Activated CD8-positive, alpha-beta T cell treated with anti-CD3 and anti-CD28 coated beads for 36 hours (primary cell): ENCODE results near the gene GGACT. TPM values are rescaled to one million over a fixed set of nuclear protein-coding genes. Genes with fewer than 3 reads are reported as not detected.

Experiments
- ATAC-seq: fragments of 200-7000 bp; cut with Tn5 transposase; one replicate; pipeline ENCODE4 v1.10.0; 2021; ENCODE audit warnings: mild to moderate bottlenecking, moderate library complexity
- CTCF ChIA-PET: fragments of 350-600 bp; sonication (Branson Sonifier 250); formaldehyde crosslinking; loops from one replicate; lab custom pipeline; 2021; ENCODE audit warnings: antibody characterized with exemption; lab: Charles Lee
- POLR2A ChIA-PET: fragments of 350-600 bp; sonication (Branson Sonifier 250); formaldehyde crosslinking; loops from one replicate; lab custom pipeline; 2021; ENCODE audit warnings: antibody characterized with exemption; lab: Charles Lee
- DNase-seq: peaks from one replicate; pipeline ENCODE4 v3.0.0-alpha.2; 2020
- H3K27ac Mint-ChIP-seq: one replicate; pipeline ENCODE4 v1.8.0; 2021; ENCODE audit warnings: mild to moderate bottlenecking, mixed read lengths
- H3K27me3 Mint-ChIP-seq: one replicate; pipeline ENCODE4 v1.8.0; 2021; ENCODE audit warnings: mixed read lengths
- H3K36me3 Mint-ChIP-seq: one replicate; pipeline ENCODE4 v1.8.0; 2021; ENCODE audit warnings: low read depth, mixed read lengths
- H3K4me1 Mint-ChIP-seq: one replicate; pipeline ENCODE4 v1.8.0; 2021; ENCODE audit warnings: low read depth, mixed read lengths
- H3K4me3 Mint-ChIP-seq: one replicate; pipeline ENCODE4 v1.8.0; 2021; ENCODE audit warnings: mild to moderate bottlenecking, moderate library complexity, mixed read lengths
- H3K9me3 Mint-ChIP-seq: one replicate; pipeline ENCODE4 v1.8.0; 2021; ENCODE audit warnings: mixed read lengths
- intact Hi-C: fragments of 100-400 bp; cut with micrococcal nuclease; formaldehyde crosslinking; loops from one replicate; pipeline ENCODE4 v1.10.0; 2022
- total RNA-seq, 2 experiments: library from RNA; stranded (reverse); gene quantifications; one replicate each; pipeline ENCODE4 v1.2.3, GENCODE V29; 2021
- TF ChIP-seq, protein P1 (sequence below): fragments of 200-600 bp; IDR thresholded peaks from one replicate; pipeline ENCODE4 v1.8.0; 2022; ENCODE audit warnings: antibody characterized with exemption, mild to moderate bottlenecking

Gene GGACT
- total RNA-seq, 2 experiments from 2014 or later, result 4.0 to 5.3 TPM

DNA sequence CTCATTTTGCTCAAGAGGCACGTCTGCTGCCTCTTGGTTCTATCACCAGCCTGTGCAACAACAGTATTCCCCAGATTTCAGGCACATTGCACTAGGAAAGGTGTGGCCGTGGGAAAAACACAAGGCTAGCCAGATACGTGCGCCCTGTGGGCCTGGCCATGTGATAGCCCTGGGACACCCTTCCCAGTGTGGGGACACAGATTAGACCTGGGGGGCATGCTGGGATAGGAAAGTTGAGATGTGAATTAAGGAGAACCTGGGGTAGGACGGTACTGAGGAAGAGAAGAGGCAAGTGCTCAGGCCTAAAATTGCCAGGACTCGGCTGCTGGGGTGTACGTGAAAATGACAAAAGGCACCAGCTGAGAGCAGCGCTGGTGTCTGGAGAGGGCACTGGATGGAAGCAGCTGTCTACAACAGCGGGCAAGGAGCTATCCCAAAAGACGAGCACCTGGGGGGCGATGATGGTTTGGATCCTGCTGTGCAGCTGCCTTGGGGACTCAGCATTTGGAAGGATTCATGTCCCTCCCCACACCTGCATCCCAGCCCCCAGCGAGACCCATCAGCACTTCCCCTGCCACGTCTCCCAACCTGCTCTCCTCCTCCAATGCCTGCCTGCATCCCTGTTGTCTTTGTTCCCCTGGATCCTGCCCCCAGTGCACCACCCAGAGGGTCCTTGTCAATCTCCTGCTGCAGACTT, 54.3 kb downstream of the GGACT start:
- ChIA-PET POLR2A (no interaction called here), CTCF (interaction anchor here (1.2 kb wide), 1 partner anchor 9 kb away, joined by 3 read pairs; no protein-coding TSS in a partner anchor)
- Mint-ChIP-seq H3K27ac (no peak overlapping the region), H3K27me3 (no peaks in the 10 kb centered on the region), H3K4me3 (no peak overlapping the region), H3K9me3 (no peaks in the 10 kb centered on the region), H3K4me1 (peaks cover 25% of the 10 kb centered on the region), H3K36me3 (peaks cover 2% of the 10 kb centered on the region)
- ATAC-seq (no peak), DNase-seq (no peak)
- intact Hi-C loops, result no loop called here
- TF ChIP-seq, protein P1, sequence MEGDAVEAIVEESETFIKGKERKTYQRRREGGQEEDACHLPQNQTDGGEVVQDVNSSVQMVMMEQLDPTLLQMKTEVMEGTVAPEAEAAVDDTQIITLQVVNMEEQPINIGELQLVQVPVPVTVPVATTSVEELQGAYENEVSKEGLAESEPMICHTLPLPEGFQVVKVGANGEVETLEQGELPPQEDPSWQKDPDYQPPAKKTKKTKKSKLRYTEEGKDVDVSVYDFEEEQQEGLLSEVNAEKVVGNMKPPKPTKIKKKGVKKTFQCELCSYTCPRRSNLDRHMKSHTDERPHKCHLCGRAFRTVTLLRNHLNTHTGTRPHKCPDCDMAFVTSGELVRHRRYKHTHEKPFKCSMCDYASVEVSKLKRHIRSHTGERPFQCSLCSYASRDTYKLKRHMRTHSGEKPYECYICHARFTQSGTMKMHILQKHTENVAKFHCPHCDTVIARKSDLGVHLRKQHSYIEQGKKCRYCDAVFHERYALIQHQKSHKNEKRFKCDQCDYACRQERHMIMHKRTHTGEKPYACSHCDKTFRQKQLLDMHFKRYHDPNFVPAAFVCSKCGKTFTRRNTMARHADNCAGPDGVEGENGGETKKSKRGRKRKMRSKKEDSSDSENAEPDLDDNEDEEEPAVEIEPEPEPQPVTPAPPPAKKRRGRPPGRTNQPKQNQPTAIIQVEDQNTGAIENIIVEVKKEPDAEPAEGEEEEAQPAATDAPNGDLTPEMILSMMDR, result no peak

DNA sequence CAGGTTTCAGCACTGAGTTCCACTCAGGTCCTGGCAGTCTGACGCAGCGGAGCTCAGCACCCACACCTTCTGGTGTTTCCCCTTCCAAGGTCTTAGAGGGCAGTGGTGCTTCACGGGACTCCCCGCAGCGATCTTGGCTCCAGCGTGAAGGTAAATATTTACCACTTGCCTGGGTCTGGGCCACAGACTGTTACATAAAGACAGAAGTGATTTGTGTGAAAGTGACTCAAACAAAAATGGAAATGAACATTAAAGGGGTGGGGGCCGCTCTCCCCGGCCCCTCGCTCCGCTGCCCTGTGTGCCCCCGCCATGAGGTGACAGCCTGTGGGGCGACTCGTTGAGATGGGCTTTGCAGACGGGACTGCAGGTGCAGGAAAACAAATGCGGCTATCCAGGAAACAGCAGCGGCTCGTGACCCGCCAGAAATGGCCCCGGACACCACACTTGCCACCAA, 55.0 kb downstream of the GGACT start:
- CTCF ChIA-PET, result interaction anchor here (1.2 kb wide), 1 partner anchor 10 kb away, joined by 3 read pairs; no protein-coding TSS in a partner anchor
- H3K27me3 Mint-ChIP-seq, result no peaks in the 10 kb centered on the region
- ATAC-seq (no peak), DNase-seq (no peak)
- H3K4me1 Mint-ChIP-seq, result peaks cover 19% of the 10 kb centered on the region
- H3K36me3 Mint-ChIP-seq, result peaks cover 2% of the 10 kb centered on the region
- POLR2A ChIA-PET, result no interaction called here
- H3K9me3 Mint-ChIP-seq, result no peaks in the 10 kb centered on the region
- no peak overlapping the region for H3K27ac Mint-ChIP-seq
- H3K4me3 Mint-ChIP-seq, result no peak overlapping the region
- TF ChIP-seq, protein P1, result no peak
- intact Hi-C loops, result no loop called here

DNA sequence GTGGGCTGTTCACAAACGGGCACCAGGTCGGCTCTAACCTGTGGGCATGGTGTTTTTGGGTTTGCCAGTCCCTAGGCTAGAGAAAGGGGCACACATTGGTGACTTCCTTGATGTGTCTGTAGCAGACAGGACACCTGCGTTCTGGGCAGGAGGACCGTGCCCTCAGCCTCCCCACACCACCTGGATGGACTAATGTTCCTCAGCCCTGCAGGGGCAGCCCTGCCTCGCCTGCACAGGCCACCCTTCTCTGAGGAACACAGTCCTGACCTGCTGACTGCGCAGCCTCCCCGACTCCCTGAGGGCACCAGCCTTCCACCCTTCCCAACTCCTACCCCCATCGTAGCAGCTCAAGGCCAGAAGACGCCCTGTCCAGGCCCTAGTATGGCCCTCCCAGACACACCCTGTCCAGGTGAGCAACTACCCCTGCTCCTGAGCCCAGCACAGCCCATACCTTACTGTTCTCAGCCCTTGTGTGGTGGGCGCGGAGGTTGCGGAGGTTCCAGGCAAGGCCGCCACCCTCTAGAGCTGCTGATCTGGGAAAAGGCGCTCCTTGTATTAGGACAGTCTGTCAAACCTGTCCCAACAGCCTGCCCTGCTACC, 55.7 kb downstream of the GGACT start:
- ChIA-PET POLR2A (no interaction called here), CTCF (interaction anchor here (1.1 kb wide), 1 partner anchor 18 kb away, joined by 3 read pairs; no protein-coding TSS in a partner anchor)
- ATAC-seq (no peak), DNase-seq (no peak)
- H3K4me3 Mint-ChIP-seq, result no peak overlapping the region
- no peaks in the 10 kb centered on the region for H3K9me3 Mint-ChIP-seq
- intact Hi-C loops, result no loop called here
- peaks cover 2% of the 10 kb centered on the region for H3K36me3 Mint-ChIP-seq
- no peak overlapping the region for H3K27ac Mint-ChIP-seq
- no peaks in the 10 kb centered on the region for H3K27me3 Mint-ChIP-seq
- peaks cover 12% of the 10 kb centered on the region for H3K4me1 Mint-ChIP-seq
- TF ChIP-seq, protein P1, result no peak

DNA sequence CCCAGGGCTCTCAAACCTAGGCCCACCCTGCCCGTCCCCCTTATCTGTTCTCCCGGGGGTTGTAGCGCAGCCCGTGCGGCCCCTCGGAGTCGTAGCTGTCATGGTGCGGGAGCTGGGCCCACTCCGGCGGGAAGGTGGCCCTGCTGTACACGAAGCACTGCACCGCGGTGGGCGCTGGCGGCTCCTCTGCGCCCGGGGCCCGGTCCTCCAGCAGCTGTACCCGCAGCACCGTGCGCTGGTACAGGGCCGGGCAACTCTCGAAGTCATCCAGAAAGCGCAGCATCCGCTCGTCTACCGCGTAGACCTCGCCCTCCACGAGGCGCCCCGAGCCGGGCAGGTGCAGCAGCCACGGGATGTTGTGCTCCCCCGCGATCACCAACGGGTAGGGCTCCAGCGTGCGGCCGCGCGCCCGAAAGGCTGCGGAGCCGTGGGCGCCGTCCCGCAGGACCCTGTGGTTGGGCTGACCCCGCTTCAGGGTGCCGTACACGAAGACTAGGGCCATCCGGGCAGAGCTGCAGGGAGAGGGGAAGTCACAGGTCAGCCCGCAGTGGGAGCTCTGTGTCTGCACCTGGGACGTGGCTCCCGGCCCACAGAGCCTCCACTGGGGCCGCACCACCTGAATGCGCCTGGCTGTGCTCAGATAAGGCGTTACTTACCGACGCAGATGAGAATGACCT, 56.4 kb downstream of the GGACT start:
- TF ChIP-seq, protein P1, result no peak
- Mint-ChIP-seq H3K36me3 (peaks cover under 1% of the 10 kb centered on the region), H3K27me3 (no peaks in the 10 kb centered on the region), H3K4me3 (no peak overlapping the region), H3K9me3 (no peaks in the 10 kb centered on the region), H3K4me1 (peaks cover 5% of the 10 kb centered on the region), H3K27ac (no peak overlapping the region)
- POLR2A ChIA-PET, result no interaction called here
- intact Hi-C loops, result no loop called here
- CTCF ChIA-PET, result interaction anchor here (1.1 kb wide), 1 partner anchor 17 kb away, joined by 3 read pairs; no protein-coding TSS in a partner anchor
- ATAC-seq (no peak), DNase-seq (no peak)
